ENCODE measurements around the gene ZNF444. TPM values are rescaled to one million over a fixed set of nuclear protein-coding genes. Genes with fewer than 3 reads are reported as not detected.
"Not testable (repeated sequence)": the region's sequence is repeated elsewhere in the genome, so short reads cannot be mapped to it uniquely, and the experiment has no call there.

ZNF444 gene
- total and polyA plus RNA-seq, 4 donors, result 27.8 to 55.5 (median 41.6) TPM

GRCh38 chr19:56174086-56174485 lies 33.0 kb downstream of the ZNF444 start:
- Histone ChIP-seq H3K27me3 (ENCODE audit: control insufficient read depth in 3 of 3, insufficient read depth in 3 of 3, low read length in 2 of 3) (peaks cover 0 to 17% (median 3%) of the 10 kb centered on the region in 3 donors), H3K4me1 (ENCODE audit: control insufficient read depth in 5 of 5, insufficient read depth in 5 of 5, low read length in 5 of 5) (no peaks in the 10 kb centered on the region), H3K4me3 (no peak overlapping the region), H3K9me3 (ENCODE audit: control insufficient read depth in 4 of 4, insufficient read depth in 3 of 4, low read length in 3 of 4) (peaks cover 0 to 2% (median 0%) of the 10 kb centered on the region in 4 donors), H3K36me3 (ENCODE audit: control insufficient read depth in 4 of 4, insufficient read depth in 4 of 4, low read length in 4 of 4) (no peaks in the 10 kb centered on the region), H3K9ac (ENCODE audit: insufficient read depth in 1 of 2, low read length in 2 of 2) (no peak overlapping the region), H3K27ac (ENCODE audit: low read depth in 1 of 2, low read length in 1 of 2) (no peak overlapping the region)
- WGBS, 2 donors, result 24 to 34% methylated on average over 8 to 9 of the region's 9 CpGs
- ATAC-seq (ENCODE audit: insufficient read depth, low FRiP score), result no peak
- no peak for DNase-seq
- no peak for TF ChIP-seq CTCF (IDR thresholded peaks at IDR 0.05; ENCODE audit: control extremely low read depth, extremely low read depth)

GRCh38 chr19:56174550-56174949 lies 33.5 kb downstream of the ZNF444 start:
- Histone ChIP-seq H3K9ac (ENCODE audit: insufficient read depth in 1 of 2, low read length in 2 of 2) (no peak overlapping the region), H3K4me1 (ENCODE audit: control insufficient read depth in 5 of 5, insufficient read depth in 5 of 5, low read length in 5 of 5) (no peaks in the 10 kb centered on the region), H3K36me3 (ENCODE audit: control insufficient read depth in 4 of 4, insufficient read depth in 4 of 4, low read length in 4 of 4) (no peaks in the 10 kb centered on the region), H3K27me3 (ENCODE audit: control insufficient read depth in 3 of 3, insufficient read depth in 3 of 3, low read length in 2 of 3) (peaks cover 0 to 17% (median 3%) of the 10 kb centered on the region in 3 donors), H3K9me3 (ENCODE audit: control insufficient read depth in 4 of 4, insufficient read depth in 3 of 4, low read length in 3 of 4) (peaks cover 0 to 2% (median 0%) of the 10 kb centered on the region in 4 donors), H3K27ac (ENCODE audit: low read depth in 1 of 2, low read length in 1 of 2) (no peak overlapping the region), H3K4me3 (no peak overlapping the region)
- DNase-seq (no peak), ATAC-seq (ENCODE audit: insufficient read depth, low FRiP score) (no peak)
- 49 to 62% methylated on average over 11 of the region's 11 CpGs for WGBS, 2 donors
- TF ChIP-seq CTCF (IDR thresholded peaks at IDR 0.05; ENCODE audit: control extremely low read depth, extremely low read depth), result no peak

GRCh38 chr19:56175861-56176307 lies 34.8 kb downstream of the ZNF444 start, which contains the start of gene GALP:
Gene GALP, plus strand, starts transcription at chr19:56176008. Its CDS starts 1,101 bp downstream, at chr19:56177109.
- peaks cover 0 to 17% (median 3%) of the 10 kb centered on the region in 3 donors for H3K27me3 ChIP-seq (ENCODE audit: control insufficient read depth in 3 of 3, insufficient read depth in 3 of 3, low read length in 2 of 3)
- H3K9ac ChIP-seq (ENCODE audit: insufficient read depth in 1 of 2, low read length in 2 of 2); H3K4me1 ChIP-seq (ENCODE audit: control insufficient read depth in 5 of 5, insufficient read depth in 5 of 5, low read length in 5 of 5); DNase-seq; H3K4me3 ChIP-seq; ATAC-seq (ENCODE audit: insufficient read depth, low FRiP score); H3K9me3 ChIP-seq (ENCODE audit: control insufficient read depth in 4 of 4, insufficient read depth in 3 of 4, low read length in 3 of 4); H3K36me3 ChIP-seq (ENCODE audit: control insufficient read depth in 4 of 4, insufficient read depth in 4 of 4, low read length in 4 of 4); H3K27ac ChIP-seq (ENCODE audit: low read depth in 1 of 2, low read length in 1 of 2): not testable (repeated sequence)
- 52 to 65% methylated on average over 13 to 15 of the region's 15 CpGs for WGBS, 2 donors

GRCh38 chr19:56176310-56176709 lies 35.2 kb downstream of the ZNF444 start:
- not testable (repeated sequence) for H3K9me3 ChIP-seq (ENCODE audit: control insufficient read depth in 4 of 4, insufficient read depth in 3 of 4, low read length in 3 of 4); H3K9ac ChIP-seq (ENCODE audit: insufficient read depth in 1 of 2, low read length in 2 of 2); H3K4me3 ChIP-seq; H3K27ac ChIP-seq (ENCODE audit: low read depth in 1 of 2, low read length in 1 of 2); H3K4me1 ChIP-seq (ENCODE audit: control insufficient read depth in 5 of 5, insufficient read depth in 5 of 5, low read length in 5 of 5); DNase-seq; ATAC-seq (ENCODE audit: insufficient read depth, low FRiP score); H3K36me3 ChIP-seq (ENCODE audit: control insufficient read depth in 4 of 4, insufficient read depth in 4 of 4, low read length in 4 of 4)
- WGBS, 2 donors, result 68 to 85% methylated on average over 9 to 10 of the region's 11 CpGs
- peaks cover 0 to 17% (median 3%) of the 10 kb centered on the region in 3 donors for H3K27me3 ChIP-seq (ENCODE audit: control insufficient read depth in 3 of 3, insufficient read depth in 3 of 3, low read length in 2 of 3)
